LNCaP clone FGC (cell line): ENCODE data around the gene SLC2A4RG.

Experiments used
- DNase-seq: peaks from one replicate; pipeline ENCODE4 v3.0.0-alpha.2; 2011; ENCODE audit warnings: low read depth
- H3K4me3 ChIP-seq: 2 replicates; pipeline ENCODE4 v1.5.1; 2011; ENCODE audit warnings: mild to moderate bottlenecking, low read depth, low read length, control low read depth
- CTCF ChIP-seq: IDR thresholded peaks from 2 replicates; pipeline ENCODE4 v1.5.1; 2012; ENCODE audit warnings: mild to moderate bottlenecking; ENCODE audit not compliant: control insufficient read depth, insufficient read depth; ENCODE audit errors: extremely low read depth

SLC2A4RG gene

DNA sequence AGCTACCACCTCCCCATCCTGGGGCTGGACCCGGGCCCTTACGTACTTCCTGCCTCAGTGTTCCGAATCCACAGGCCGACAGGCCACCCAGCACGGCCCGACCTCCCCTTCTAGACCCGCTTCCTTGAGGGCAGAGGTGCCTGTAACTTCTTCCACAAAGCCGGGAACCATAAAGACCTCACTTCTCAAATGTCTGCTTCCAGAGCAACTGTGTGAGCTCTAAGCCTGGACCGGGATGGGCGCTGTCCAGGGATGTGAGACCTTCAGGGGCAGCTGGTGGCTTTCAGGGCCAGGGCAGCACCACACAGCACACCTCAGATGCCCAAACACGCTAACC lies 9.3 kb downstream of the SLC2A4RG start:
- no peak for TF ChIP-seq CTCF
- H3K4me3 ChIP-seq: no peak overlapping the region
- no peak for DNase-seq

DNA sequence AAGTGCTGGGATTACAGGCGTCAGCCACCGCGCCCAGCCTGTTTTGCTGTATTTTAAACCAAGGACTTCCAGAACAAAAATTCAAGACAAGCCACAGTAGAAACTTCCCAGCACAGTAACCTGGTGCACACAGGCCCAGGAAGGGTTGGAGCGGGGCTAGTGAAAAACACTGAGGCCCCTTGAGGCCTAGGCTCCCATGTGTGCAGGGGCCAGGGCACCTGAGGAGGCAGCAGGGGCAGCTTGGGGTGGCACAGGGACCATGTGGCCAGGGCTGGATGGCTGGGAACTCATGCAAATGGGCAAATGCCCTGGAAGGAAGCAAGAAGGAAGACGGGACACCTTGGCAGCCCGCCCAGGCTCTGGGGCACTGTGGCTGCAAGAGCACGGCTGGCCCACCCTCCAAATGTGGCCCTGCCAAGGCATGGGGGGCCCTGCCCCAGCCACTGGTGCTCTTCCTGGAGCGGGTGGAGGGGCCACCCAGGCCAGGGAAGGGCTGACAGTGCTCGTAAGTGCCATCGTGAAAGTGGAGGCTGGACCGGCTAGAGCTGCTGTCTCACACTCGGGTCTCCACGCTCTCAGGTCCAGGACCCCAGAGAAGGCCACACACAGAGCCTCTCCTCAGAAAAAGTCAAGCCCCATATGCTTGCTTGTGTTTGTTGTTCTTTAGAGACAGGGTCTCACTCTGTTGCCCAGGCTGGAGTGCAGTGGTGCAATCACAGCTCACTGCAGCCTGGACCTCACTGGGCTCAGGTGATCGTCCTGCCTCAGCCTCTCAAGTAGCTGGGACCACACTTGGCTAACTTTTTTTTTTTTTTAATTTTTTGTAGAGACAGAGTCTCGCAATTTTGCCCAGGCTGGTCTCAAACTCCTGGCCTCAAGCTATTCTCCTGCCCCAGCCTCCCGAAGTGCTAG lies 10.3 kb downstream of the SLC2A4RG start:
- H3K4me3 ChIP-seq: no peak overlapping the region
- no peak for DNase-seq
- no peak for TF ChIP-seq CTCF

GRCh38 chr20:63750807-63751470 lies 11.4 kb downstream of the SLC2A4RG start:
- no peak overlapping the region for H3K4me3 ChIP-seq
- TF ChIP-seq CTCF: no peak
- DNase-seq: no peak

DNA sequence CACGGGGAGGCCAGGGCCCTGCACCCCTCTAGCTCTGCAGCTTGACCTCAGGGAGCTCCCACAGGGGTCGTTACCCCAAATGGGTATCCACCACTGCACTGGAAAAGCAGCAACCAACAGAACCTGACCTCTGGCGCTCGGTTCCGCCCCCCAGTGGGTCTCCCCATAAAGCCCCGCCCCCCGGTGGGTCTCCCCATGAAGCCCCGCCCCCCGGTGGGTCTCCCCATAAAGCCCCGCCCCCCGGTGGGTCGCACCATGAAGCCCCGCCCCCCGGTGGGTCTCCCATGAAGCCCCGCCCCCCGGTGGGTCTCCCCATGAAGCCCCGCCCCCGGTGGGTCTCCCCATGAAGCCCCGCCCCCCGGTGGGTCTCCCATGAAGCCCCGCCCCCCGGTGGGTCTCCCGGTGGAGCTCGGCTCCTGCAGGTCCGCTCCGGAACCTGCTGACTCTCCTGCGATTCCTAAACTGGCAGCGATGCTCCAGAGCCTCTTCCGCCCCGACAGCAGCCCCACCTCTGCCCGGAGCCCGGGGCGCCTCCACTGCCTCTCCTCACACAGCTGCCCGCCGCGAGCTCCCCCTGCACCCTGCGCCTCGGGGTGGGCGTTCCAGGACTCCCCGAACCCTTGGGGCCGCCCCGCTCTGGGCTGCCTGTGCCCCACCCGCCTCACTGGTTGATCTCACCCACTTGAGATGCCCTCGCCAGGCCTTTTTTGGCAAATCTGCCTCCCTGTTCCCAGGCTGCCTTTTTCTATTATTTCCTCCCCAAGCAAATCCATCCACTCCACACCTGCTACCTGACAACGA lies 12.1 kb downstream of the SLC2A4RG start:
- no peak for DNase-seq
- H3K4me3 ChIP-seq: no peak overlapping the region
- TF ChIP-seq CTCF: no peak

GRCh38 chr20:63752411-63753101 lies 13.0 kb downstream of the SLC2A4RG start:
- H3K4me3 ChIP-seq: no peak overlapping the region
- TF ChIP-seq CTCF: 0 out of 2 replicates have a peak, but pooled peaks have one; percentile 1
- DNase-seq: no peak

GRCh38 chr20:63753381-63753780 lies 13.8 kb downstream of the SLC2A4RG start:
- H3K4me3 ChIP-seq: no peak overlapping the region
- no peak for DNase-seq
- TF ChIP-seq CTCF: no peak
